ENCODE data around the gene STRN4. TPM values are rescaled to one million over a fixed set of nuclear protein-coding genes. Genes with fewer than 3 reads are reported as not detected.
"Not testable (repeated sequence)": the region's sequence is repeated elsewhere in the genome, so short reads cannot be mapped to it uniquely, and the experiment has no call there.

STRN4 gene
- polyA plus RNA-seq, 1 donor: 77.7 TPM

GRCh38 chr19:46776927-46777911, 31.0 kb upstream of the STRN4 start:
- DNase-seq: no peak

GRCh38 chr19:46775642-46776258, 29.5 kb upstream of the STRN4 start:
- DNase-seq: no peak

GRCh38 chr19:46773018-46773399, 26.8 kb upstream of the STRN4 start:
- DNase-seq: no peak

- no peak for DNase-seq
These were observed 26.1 kb upstream of the STRN4 start for GRCh38 chr19:46772170-46773017.

GRCh38 chr19:46768746-46769145, 22.5 kb upstream of the STRN4 start:
- DNase-seq: not testable (repeated sequence)

GRCh38 chr19:46766569-46767317, 20.5 kb upstream of the STRN4 start:
- no peak for DNase-seq

GRCh38 chr19:46764817-46765291, 18.6 kb upstream of the STRN4 start:
- DNase-seq: no peak

- no peak for DNase-seq
These were observed 16.1 kb upstream of the STRN4 start for GRCh38 chr19:46762245-46762890.

- DNase-seq: no peak
These were observed 15.2 kb upstream of the STRN4 start for GRCh38 chr19:46761418-46761831.

- not testable (repeated sequence) for DNase-seq
These were observed 14.6 kb upstream of the STRN4 start for GRCh38 chr19:46760897-46761296.

- DNase-seq: no peak
These were observed 14.1 kb upstream of the STRN4 start for GRCh38 chr19:46760363-46760762.

- no peak for DNase-seq
These were observed 13.6 kb upstream of the STRN4 start for GRCh38 chr19:46759817-46760333.

- no peak for DNase-seq
These were observed 13.0 kb upstream of the STRN4 start for GRCh38 chr19:46759206-46759605.

- DNase-seq: no peak
These were observed 10.3 kb upstream of the STRN4 start for GRCh38 chr19:46756544-46756888.

GRCh38 chr19:46755853-46756543, 9.7 kb upstream of the STRN4 start:
- no peak for DNase-seq

GRCh38 chr19:46755077-46755852, 9.0 kb upstream of the STRN4 start:
- DNase-seq: no peak

GRCh38 chr19:46753420-46754155, 7.3 kb upstream of the STRN4 start:
- no peak for DNase-seq

GRCh38 chr19:46748325-46749109, 2.3 kb upstream of the STRN4 start:
- DNase-seq: peak; percentile 36

Measured in left kidney (tissue), 2 donors.